ENCODE measurements around the gene NCK2. TPM values are rescaled to one million over a fixed set of nuclear protein-coding genes. Genes with fewer than 3 reads are reported as not detected.

NCK2 gene
- total RNA-seq, 1 experiment from 2014 or later: 75.4 TPM

DNA sequence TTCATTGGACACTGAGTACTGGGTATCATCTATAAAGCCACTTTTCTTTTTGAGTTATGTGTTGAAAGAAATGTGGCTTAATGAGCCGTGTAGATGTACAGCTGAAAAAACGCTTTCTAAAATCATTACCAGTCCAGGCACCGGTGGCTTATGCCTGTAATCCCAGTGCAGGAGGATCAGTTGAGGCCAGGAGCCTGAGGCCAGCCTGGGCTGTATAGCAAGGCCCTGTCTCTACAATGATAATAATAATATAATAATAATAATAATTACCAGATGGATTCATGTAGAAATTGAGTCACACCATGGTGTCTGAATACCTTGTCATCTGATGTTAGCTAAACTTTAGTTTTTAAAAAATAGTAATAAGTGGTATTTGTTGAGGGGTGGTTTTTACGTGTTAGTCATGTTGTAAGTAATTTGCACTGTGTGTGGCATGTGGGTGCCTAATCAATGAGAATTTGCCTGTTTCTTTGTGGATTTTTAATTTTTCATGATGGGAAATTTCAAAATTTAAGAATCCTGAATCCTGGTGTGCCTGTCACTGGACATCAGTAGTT is 30.1 kb downstream of the NCK2 start (continued):
- TF ChIP-seq, protein P1, sequence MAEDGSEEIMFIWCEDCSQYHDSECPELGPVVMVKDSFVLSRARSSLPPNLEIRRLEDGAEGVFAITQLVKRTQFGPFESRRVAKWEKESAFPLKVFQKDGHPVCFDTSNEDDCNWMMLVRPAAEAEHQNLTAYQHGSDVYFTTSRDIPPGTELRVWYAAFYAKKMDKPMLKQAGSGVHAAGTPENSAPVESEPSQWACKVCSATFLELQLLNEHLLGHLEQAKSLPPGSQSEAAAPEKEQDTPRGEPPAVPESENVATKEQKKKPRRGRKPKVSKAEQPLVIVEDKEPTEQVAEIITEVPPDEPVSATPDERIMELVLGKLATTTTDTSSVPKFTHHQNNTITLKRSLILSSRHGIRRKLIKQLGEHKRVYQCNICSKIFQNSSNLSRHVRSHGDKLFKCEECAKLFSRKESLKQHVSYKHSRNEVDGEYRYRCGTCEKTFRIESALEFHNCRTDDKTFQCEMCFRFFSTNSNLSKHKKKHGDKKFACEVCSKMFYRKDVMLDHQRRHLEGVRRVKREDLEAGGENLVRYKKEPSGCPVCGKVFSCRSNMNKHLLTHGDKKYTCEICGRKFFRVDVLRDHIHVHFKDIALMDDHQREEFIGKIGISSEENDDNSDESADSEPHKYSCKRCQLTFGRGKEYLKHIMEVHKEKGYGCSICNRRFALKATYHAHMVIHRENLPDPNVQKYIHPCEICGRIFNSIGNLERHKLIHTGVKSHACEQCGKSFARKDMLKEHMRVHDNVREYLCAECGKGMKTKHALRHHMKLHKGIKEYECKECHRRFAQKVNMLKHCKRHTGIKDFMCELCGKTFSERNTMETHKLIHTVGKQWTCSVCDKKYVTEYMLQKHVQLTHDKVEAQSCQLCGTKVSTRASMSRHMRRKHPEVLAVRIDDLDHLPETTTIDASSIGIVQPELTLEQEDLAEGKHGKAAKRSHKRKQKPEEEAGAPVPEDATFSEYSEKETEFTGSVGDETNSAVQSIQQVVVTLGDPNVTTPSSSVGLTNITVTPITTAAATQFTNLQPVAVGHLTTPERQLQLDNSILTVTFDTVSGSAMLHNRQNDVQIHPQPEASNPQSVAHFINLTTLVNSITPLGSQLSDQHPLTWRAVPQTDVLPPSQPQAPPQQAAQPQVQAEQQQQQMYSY (CRISPR knock-in tag; IDR thresholded peaks at IDR 0.05): no peak

DNA sequence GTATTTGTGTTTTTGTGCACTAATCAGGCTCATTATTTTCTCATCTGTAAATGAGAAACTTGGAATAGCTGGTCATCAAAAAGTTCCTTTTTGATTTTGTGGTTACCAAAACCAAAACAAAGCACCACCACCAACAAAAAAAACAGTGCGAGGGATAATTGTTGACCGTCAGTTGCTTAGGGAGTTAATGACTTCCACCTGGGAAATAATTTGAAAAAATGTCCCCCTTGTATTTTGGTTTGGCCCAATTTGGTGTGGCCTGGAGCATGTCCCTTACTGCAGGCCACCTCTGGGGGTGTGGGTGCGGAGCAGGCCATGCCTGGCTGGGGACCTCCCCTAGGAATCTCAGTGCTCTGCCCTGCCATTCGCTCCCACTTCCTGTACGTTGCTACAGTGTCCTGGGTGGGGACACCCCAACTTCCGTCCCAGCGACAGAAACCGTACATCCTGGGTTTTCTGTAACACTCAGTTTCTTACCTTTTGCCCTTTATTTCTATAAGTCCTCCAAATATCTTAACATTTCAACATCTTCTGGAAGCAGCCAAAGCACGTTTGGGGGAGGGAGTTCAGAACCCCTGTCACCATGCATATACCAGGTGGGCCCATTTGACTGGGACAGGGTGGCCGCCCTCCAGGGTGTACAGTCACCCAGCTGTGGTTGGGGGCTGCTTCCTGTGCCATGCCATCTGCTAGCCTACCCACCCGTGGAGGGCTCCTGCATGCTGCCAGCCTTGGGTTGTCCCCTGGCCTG is 31.3 kb downstream of the NCK2 start:
- Mint-ChIP-seq H3K36me3 (peaks cover 2% of the 10 kb centered on the region; the same call in 1 of the 2 replicates), H3K4me3 (no peak overlapping the region), H3K4me1 (peaks cover 83% of the 10 kb centered on the region), H3K27me3 (ENCODE audit: low read depth) (no peaks in the 10 kb centered on the region), H3K9me3 (no peaks in the 10 kb centered on the region; the same call in 1 of the 2 replicates), H3K27ac (peak overlapping the region; percentile 1; the same call in 1 of the 2 replicates)
- peak; percentile 31; the same call in 1 of the 2 replicates for ATAC-seq
- TF ChIP-seq, protein P2, sequence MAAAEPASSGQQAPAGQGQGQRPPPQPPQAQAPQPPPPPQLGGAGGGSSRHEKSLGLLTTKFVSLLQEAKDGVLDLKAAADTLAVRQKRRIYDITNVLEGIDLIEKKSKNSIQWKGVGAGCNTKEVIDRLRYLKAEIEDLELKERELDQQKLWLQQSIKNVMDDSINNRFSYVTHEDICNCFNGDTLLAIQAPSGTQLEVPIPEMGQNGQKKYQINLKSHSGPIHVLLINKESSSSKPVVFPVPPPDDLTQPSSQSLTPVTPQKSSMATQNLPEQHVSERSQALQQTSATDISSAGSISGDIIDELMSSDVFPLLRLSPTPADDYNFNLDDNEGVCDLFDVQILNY (CRISPR knock-in tag; IDR thresholded peaks at IDR 0.05): no peak
- TF ChIP-seq NR1H2 (CRISPR knock-in tag; IDR thresholded peaks at IDR 0.05) (no peak), ETV6 (CRISPR knock-in tag; IDR thresholded peaks at IDR 0.05) (no peak)
- TF ChIP-seq, protein P3, sequence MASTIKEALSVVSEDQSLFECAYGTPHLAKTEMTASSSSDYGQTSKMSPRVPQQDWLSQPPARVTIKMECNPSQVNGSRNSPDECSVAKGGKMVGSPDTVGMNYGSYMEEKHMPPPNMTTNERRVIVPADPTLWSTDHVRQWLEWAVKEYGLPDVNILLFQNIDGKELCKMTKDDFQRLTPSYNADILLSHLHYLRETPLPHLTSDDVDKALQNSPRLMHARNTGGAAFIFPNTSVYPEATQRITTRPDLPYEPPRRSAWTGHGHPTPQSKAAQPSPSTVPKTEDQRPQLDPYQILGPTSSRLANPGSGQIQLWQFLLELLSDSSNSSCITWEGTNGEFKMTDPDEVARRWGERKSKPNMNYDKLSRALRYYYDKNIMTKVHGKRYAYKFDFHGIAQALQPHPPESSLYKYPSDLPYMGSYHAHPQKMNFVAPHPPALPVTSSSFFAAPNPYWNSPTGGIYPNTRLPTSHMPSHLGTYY (CRISPR knock-in tag; IDR thresholded peaks at IDR 0.05): no peak
- TF ChIP-seq, protein P4, sequence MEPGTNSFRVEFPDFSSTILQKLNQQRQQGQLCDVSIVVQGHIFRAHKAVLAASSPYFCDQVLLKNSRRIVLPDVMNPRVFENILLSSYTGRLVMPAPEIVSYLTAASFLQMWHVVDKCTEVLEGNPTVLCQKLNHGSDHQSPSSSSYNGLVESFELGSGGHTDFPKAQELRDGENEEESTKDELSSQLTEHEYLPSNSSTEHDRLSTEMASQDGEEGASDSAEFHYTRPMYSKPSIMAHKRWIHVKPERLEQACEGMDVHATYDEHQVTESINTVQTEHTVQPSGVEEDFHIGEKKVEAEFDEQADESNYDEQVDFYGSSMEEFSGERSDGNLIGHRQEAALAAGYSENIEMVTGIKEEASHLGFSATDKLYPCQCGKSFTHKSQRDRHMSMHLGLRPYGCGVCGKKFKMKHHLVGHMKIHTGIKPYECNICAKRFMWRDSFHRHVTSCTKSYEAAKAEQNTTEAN (CRISPR knock-in tag; IDR thresholded peaks at IDR 0.05): no peak
- TF ChIP-seq, protein P5, sequence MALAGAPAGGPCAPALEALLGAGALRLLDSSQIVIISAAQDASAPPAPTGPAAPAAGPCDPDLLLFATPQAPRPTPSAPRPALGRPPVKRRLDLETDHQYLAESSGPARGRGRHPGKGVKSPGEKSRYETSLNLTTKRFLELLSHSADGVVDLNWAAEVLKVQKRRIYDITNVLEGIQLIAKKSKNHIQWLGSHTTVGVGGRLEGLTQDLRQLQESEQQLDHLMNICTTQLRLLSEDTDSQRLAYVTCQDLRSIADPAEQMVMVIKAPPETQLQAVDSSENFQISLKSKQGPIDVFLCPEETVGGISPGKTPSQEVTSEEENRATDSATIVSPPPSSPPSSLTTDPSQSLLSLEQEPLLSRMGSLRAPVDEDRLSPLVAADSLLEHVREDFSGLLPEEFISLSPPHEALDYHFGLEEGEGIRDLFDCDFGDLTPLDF (CRISPR knock-in tag; IDR thresholded peaks at IDR 0.05): no peak
- TF ChIP-seq, protein P6, sequence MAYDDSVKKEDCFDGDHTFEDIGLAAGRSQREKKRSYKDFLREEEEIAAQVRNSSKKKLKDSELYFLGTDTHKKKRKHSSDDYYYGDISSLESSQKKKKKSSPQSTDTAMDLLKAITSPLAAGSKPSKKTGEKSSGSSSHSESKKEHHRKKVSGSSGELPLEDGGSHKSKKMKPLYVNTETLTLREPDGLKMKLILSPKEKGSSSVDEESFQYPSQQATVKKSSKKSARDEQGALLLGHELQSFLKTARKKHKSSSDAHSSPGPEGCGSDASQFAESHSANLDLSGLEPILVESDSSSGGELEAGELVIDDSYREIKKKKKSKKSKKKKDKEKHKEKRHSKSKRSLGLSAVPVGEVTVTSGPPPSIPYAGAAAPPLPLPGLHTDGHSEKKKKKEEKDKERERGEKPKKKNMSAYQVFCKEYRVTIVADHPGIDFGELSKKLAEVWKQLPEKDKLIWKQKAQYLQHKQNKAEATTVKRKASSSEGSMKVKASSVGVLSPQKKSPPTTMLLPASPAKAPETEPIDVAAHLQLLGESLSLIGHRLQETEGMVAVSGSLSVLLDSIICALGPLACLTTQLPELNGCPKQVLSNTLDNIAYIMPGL (CRISPR knock-in tag; IDR thresholded peaks at IDR 0.05): no peak
- ChIA-PET POLR2A (no interaction called here), CTCF (no interaction called here)
- DNase-seq (ENCODE audit: low spot score): no peak

DNA sequence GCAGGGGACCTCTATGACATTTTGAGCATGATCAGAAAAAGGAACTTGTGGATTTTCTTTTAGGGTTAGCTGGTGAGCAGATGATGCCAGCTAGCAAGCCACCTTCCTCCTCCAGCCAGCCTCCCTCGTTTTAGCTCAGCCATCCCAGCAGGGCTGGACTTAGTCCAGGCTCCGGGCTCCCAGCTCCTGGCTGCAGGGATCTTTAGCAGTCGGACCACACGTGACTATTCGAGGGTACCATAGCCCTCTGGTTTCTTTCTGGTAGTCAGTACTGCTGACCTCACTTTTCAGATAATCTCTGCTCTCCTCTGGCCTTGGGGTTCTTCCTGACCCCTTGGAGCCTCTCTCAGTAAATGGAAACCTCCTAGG is 31.8 kb downstream of the NCK2 start:
- TF ChIP-seq ZNF263 (CRISPR knock-in tag; IDR thresholded peaks at IDR 0.05; ENCODE audit: low read depth) (no peak), ZNF232 (CRISPR knock-in tag; IDR thresholded peaks at IDR 0.05) (no peak), FOXK1 (CRISPR knock-in tag; IDR thresholded peaks at IDR 0.05) (no peak), CREM (CRISPR knock-in tag; IDR thresholded peaks at IDR 0.05) (no peak), SMAD3 (CRISPR knock-in tag; IDR thresholded peaks at IDR 0.05; ENCODE audit: borderline replicate concordance) (no peak)
- TF ChIP-seq, protein P7, sequence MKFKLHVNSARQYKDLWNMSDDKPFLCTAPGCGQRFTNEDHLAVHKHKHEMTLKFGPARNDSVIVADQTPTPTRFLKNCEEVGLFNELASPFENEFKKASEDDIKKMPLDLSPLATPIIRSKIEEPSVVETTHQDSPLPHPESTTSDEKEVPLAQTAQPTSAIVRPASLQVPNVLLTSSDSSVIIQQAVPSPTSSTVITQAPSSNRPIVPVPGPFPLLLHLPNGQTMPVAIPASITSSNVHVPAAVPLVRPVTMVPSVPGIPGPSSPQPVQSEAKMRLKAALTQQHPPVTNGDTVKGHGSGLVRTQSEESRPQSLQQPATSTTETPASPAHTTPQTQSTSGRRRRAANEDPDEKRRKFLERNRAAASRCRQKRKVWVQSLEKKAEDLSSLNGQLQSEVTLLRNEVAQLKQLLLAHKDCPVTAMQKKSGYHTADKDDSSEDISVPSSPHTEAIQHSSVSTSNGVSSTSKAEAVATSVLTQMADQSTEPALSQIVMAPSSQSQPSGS (CRISPR knock-in tag; IDR thresholded peaks at IDR 0.05; ENCODE audit: borderline replicate concordance, low read depth): no peak
- DNase-seq (ENCODE audit: low spot score) (no peak), ATAC-seq (no peak)
- Mint-ChIP-seq H3K27me3 (ENCODE audit: low read depth) (no peaks in the 10 kb centered on the region), H3K9me3 (no peaks in the 10 kb centered on the region; the same call in 1 of the 2 replicates), H3K36me3 (peaks cover 6% of the 10 kb centered on the region; the same call in 1 of the 2 replicates), H3K4me3 (no peak overlapping the region), H3K4me1 (peaks cover 86% of the 10 kb centered on the region), H3K27ac (no peak overlapping the region)
- CTCF ChIA-PET: no interaction called here
- POLR2A ChIA-PET: no interaction called here

All from WTC11 (cell line).